Stimulated activated CD8-positive, alpha-beta memory T cell treated with anti-CD3 and anti-CD28 coated beads, Interleukin-15, amount 100 ng/mL, for 4 hours (primary cell): ENCODE measurements around the gene ACAP3.
A peak's percentile ranks its signal among the peaks of the same experiment; 100 is the strongest.
"Not testable (repeated sequence)": the region's sequence is repeated elsewhere in the genome, so short reads cannot be mapped to it uniquely, and the experiment has no call there.

Experiments
- DNase-seq, 2 donors: peaks; one replicate each; pipeline ENCODE4 v3.0.0-alpha.2; 2020; ENCODE audit warnings: low read depth in 2 of 2

The ACAP3 gene

GRCh38 chr1:1331068-1331965 lies 23.6 kb upstream of the ACAP3 start, which contains the start of gene TAS1R3:
Gene TAS1R3 (plus strand): TSS chr1:1331280. CDS start chr1:1331346, 66 bp downstream.
- DNase-seq: no peak

DNA sequence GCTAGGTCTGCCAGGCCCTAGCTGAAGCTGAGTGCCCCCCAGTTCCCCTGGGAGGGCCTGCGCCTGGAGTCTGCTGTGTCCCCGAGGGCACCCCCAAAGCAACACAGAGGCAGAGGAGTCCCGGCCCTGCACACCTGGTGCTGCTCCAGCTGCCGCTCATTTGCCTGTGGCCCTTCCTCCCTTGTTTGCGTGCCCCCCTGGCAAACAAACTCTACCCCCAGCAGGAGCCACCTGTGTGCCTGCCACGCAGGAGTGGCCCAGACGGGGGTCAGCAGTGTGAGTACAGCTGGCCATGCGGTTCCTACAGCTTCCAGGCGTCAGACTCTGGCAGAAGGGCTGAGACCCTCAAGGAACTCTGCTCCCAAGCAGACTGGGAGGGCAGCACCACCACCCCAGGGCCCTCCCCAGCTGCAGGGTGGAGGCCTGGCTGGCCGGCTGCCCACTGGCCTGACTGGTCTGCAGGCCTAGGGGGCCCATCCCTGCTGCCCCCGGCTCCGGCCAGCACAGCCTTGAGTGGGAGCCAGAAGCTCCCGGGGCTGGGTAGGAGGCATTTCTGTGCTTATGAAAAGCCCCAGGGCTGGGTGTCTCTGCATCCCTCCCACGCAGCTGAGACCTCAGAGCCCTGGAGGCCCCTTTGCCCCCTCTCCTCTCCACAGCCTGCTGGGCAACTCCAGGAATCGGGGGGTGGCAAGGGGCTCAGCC lies 22.8 kb upstream of the ACAP3 start:
- no peak for DNase-seq

DNA sequence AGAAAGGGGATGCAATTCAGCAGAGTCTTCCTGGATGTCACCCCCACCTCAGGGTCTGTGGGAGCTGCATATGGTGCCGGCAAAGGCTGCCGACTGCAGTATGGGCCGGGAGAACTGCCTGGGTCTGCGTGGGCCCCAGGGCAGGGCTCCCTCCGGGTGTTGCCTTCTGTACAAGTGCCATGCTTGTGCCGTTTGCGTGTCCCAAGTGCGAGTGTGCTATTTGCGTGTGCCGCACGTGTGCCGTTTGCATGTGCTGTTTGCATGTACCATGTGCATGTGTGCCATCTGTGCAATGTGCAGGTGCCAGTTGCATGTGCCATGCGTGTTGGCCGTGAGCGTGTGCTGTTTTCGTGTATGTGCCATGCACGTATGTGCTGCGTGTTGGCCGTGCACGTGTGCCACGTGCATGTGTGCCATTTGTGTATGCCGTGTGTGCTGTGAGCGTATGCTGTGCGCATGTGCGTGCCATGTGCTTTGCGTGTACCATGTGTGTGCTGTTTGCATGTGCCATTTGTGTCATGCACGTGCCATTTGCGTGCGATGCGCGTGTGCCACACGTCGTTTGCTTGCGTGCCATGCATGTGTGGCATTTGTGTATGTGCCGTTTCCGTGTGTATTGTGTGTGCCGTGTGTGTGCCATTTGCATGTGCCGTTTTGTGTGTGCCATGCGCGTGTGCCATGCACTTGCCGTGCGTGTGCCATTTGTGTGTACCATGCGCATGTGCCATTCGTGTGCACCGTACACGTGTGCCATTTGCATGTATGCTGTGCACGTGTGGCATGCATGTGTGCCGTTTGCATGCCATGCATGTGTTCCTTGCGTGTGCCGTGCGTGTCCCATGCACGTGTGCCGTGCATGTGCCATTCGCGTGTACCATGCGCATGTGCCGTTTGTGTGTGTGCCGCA lies 21.8 kb upstream of the ACAP3 start:
- DNase-seq: no peak

DNA sequence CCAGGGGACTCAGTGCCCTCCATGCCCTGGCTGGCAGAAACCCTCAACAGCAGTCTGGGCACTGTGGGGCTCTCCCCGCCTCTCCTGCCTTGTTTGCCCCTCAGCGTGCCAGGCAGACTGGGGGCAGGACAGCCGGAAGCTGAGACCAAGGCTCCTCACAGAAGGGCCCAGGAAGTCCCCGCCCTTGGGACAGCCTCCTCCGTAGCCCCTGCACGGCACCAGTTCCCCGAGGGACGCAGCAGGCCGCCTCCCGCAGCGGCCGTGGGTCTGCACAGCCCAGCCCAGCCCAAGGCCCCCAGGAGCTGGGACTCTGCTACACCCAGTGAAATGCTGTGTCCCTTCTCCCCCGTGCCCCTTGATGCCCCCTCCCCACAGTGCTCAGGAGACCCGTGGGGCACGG lies 20.5 kb upstream of the ACAP3 start:
- DNase-seq: no peak

DNA sequence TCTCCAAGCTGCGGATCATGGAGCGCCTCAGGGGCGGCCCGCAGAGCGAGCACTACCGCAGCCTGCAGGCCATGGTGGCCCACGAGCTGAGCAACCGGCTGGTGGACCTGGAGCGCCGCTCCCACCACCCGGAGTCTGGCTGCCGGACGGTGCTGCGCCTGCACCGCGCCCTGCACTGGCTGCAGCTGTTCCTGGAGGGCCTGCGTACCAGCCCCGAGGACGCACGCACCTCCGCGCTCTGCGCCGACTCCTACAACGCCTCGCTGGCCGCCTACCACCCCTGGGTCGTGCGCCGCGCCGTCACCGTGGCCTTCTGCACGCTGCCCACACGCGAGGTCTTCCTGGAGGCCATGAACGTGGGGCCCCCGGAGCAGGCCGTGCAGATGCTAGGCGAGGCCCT lies 19.6 kb upstream of the ACAP3 start:
- no peak for DNase-seq

DNA sequence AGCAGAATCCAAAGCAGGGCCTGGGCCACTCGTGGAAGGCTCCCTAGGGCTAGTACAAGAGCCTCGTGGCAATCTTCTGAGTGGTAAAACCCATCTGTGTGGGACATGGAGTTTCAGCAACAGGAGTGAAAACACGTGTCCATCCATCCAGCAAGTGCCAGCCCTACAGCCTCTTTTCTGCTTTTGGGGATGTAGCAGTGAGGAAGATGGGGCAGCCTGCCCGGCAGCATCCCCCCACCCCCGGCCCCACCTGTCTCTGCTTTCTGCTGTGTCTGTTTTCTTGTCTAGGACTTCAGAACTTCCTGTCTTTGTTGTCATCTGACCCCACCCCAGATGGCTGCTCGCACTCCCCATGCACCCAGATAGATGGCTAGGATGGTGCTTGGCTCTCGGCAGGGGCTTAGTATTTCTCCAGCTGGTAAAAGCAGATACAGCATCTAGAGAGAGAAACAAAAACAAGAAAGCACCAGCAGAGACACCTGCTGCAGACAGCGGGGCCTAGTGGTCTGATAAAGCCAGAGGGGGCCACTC lies 18.4 kb upstream of the ACAP3 start:
- DNase-seq: no peak

DNA sequence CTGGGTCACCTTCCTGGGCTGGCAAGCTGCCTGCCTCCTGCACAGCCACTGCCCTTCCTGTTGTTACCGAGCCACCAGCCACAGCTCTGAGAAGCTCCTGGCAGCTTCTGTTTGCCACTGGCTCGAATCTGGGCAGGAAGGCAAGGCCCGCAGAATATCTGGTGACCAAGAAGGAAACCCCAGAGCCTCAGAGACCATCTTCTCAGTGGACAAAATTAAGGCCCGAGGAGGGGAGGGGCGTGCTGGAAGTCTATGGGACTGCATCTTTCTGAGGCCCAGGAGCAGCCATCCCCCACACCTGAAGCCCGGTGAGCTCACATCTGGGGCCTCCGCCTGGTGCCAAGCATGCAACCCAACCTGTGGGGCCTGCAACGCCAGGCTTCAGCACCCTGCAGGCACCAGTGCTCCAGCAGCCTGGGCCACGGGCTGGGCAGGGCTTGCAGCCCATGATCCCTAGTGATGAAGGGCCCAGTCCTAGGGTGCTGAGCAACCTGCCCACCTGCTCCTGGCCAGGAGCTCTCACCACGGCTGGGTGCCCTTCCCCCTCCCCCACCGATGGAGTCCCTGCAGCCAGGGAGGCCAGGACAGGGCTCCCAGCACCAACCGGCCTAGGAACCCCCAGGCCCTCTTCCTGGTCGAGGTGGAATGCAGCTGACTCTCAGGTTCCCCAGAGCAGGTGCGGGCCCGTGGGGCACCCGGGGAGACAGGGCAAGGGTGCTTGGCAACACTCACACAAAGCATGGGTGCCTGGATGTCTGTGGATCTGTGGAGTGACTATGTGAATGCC lies 17.8 kb upstream of the ACAP3 start:
- DNase-seq: no peak

- peak; percentile 91 to 93 for DNase-seq
These were observed 17.0 kb upstream of the ACAP3 start, which contains the start of the genes CPTP and INTS11 for GRCh38 chr1:1324524-1325287. Gene CPTP (plus strand): TSS chr1:1324802. CDS start chr1:1326911, 2,109 bp downstream. Gene INTS11 (minus strand): TSS chr1:1324660. CDS start chr1:1324608, 52 bp downstream.

- DNase-seq: no peak
These were observed 16.4 kb upstream of the ACAP3 start for GRCh38 chr1:1324084-1324523.

- DNase-seq: no peak
These were observed 15.2 kb upstream of the ACAP3 start for GRCh38 chr1:1322952-1323351.

GRCh38 chr1:1322418-1322817 lies 14.7 kb upstream of the ACAP3 start:
- DNase-seq: no peak

- no peak for DNase-seq
These were observed 13.7 kb upstream of the ACAP3 start for GRCh38 chr1:1321477-1321876.

- DNase-seq: no peak
These were observed 13.1 kb upstream of the ACAP3 start for GRCh38 chr1:1320666-1321448.

DNA sequence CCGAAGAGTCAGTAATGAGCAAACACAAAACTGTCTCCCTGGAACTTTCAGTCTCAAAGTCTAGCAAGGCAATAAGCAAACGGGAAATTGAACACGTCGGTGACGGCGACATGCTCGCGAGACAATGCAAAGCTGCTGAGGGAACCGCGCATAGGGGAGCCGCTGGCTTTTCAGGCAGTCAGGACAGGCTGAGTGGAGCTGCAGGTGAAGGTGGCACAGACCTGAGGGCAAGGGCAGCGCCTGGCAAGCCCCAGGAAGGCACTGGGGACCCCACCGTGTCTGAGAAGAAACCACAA lies 11.9 kb upstream of the ACAP3 start:
- no peak for DNase-seq

DNA sequence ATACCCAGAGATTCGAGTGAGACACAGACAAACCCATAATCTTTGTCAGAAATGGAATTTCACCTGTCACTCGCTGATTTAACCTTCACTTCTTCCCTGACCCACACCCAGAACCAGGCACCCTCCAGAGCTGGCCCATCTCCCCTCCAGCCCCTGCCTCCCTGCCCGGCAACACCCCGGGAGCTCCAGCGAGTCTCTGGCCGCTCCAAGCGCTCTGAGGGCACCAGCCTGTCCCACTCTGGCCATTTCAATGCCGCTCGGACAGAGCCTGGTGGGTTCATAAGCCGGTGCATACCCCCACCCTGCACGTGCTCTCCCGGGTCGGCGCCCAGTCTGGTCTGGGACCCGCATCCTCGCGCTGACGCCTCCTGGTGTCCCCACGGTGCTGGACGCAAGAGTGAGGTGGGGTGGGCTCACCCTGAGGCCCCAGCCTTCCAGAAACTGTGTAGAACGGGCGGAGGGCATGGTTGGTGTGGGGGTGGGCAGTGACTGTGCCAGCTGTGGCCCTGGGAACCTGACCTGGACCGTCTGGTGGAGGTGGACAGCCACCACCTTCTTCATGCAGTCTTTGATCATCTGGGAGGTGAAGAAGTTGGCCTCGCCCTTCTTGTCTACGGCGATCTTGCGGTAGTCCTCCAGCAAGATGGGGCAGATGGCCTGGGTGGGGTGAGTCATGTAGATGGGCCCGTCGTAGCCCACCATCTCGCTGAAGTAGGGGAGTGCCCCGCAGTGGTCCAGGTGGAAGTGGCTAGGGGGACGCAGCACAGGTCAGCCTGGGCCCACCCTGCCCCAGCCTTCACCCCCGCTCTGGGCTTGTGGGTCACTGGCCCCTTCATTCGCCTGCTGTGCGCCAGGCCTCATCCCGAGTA lies 11.3 kb upstream of the ACAP3 start:
- DNase-seq: no peak

GRCh38 chr1:1318131-1318652 lies 10.5 kb upstream of the ACAP3 start:
- DNase-seq: no peak

- no peak for DNase-seq
These were observed 9.7 kb upstream of the ACAP3 start for GRCh38 chr1:1317420-1317819.

DNA sequence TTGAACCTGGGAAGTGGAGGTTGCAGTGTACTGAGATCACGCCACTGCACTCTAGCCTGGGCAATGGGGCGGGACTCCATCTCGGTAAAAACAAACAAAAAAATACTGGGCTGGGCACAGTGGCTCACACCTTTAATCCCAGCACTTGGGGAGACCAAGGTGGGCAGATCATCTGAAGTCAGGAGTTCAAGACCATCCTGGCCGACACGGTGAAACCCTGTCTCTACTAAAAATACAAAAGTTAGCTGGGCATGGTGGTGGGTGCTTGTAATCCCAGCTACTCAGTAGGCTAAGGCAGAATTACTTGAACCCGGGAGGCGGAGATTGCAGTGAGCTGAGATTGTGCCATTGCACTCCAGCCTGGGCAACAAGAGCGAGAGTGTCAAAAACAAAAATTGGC lies 8.5 kb upstream of the ACAP3 start:
- not testable (repeated sequence) for DNase-seq
